ENCODE data around the gene NFIA.
"Not testable (repeated sequence)": the region's sequence is repeated elsewhere in the genome, so short reads cannot be mapped to it uniquely, and the experiment has no call there.

NFIA gene

GRCh38 chr1:61061601-61062000 lies 20.8 kb upstream of the NFIA start:
- not testable (repeated sequence) for DNase-seq

DNA sequence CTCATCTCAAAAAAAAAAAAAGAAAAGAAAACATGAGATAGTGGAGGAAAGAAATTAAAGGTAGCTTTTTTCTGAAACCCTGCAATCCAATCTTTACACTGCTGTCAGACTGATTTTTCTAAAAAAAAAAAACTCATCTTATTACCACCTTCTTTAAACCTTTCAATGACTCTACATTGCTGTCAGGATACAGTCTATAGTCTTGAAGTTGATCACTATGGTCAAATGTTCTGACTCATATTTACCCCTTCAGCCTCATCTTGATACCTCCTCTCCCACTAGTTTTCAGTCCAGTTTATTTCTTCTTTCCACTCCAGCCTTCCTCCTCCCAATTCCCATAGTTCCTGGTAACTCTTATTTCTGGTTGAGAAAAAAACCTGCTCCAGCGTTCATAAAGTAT lies 17.7 kb upstream of the NFIA start:
- DNase-seq: no peak

- DNase-seq: no peak
Observed at GRCh38 chr1:61067446-61068019, 14.8 kb upstream of the NFIA start.

DNA sequence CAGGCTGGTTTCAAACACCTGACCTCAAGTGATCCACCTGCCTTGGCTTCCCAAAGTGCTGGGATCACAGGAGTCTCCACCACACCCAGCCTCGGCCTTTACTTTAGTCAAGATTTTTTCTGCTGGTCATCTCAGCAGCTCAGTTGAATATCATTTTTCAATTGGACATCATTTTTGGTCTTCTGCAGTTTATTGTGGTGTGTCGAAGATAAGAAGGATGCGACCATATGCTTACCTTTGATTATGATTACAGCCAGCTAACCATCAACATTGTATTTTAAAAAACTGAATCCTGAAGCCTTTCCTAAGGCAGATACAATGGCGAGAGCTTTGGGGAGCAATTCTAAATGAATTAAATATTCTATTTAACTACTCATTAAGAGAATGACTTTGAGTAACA lies 12.3 kb upstream of the NFIA start:
- DNase-seq: no peak

GRCh38 chr1:61071205-61072130 lies 10.9 kb upstream of the NFIA start:
- DNase-seq: no peak

DNA sequence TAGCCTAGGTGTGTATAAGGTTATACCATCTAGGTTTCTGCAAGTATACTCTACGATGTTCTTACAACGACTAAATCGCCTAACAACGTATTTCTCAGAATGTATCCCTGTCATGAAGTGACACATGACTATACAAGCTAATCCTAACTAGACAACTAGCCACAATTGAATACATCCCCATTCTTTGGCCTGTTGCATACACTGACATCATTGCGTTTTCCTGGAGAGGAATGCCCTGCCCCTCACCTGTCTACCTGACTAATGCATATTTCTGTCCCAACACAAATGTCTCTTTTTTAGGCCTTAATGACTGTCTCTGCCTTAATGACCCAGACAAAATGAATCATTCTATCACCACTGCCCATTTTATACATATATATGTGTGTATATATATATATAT lies 8.5 kb upstream of the NFIA start:
- no peak for DNase-seq

GRCh38 chr1:61075833-61076232 lies 6.5 kb upstream of the NFIA start:
- not testable (repeated sequence) for DNase-seq

DNA sequence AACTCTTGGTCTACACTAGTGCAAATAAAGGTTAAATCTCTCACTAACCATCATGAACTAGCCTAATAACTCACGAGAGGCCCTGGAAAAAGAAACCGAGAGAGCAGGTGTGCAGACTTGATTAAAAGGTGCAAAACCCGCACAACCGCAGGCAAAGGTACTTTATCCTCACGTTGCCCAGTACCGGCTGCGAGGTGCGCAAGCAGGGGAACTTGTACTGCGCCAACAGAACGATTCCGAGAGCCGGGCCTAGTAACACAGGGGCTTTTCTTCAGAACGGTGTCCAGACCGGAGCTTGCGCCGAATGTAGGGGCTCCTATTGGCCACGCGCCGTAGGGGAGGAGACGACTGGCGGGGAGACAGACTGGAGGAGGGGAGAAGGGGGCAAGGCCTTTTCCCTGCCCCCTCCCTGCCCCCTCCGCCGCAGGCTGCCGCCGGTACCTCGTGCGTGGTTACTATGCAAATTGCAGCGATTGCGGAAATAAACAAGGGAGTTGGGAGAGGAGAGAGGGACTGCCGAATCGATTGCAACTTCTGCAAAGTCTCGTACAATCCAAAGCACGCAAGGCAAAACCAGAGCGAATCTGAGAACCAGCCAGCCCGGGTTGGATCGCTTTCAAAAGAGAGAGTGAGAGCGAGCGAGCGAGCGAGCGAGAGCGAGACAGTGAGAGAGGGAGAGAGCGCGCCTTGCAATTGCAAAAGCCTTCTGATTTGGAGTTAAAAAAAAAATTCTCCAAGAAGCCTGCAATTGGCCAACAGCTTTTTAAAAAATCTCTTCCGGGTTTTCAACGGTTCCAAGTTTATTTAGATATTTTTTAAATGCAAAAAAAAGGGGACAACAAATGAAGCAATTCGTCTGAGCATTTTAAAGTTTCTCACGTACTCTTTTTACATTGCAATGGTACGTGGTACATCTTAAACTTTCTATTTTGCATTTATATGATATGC lies 5.4 kb upstream of the NFIA start:
- peak; percentile 99 for DNase-seq

DNA sequence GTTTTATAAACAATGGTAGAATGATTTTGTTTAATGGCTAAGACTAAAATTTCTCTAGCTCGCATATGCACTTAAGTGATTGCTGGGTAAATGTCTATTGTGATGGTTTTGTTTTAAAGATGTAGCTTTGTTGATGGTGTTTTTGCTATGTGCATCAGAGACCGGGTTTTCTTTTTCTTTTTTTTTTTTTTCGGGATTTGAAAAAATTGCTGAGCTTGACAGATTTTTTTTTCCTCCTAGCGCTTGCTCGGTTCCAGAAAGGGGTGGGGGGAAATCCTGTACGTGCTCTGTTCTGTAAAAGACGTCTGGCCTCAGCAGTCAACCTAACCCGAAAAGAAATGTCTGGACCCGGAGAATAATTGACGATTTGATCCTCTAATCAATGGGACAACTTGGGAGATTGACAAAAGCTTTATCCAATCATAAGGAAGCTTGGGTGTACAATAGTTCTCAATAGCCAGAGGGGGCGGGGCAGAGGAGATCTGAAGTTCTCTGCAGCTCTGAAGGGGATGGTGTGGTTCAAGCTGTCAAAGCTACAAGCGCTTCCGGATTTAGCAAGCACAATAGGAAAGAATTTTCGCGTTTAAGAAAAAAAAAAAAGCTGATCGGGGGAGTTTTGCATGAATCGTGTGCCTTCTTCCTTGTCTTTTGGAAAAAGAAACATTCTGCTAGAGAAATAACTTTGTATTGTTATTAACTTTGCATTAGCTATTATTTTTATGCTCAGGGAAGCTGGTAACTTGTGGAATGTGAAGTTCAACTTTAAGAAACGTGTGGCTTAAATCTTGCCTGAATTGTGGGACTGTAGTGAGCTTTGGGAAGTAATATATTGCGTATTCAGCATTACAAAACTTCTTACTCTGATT lies 4.5 kb upstream of the NFIA start:
- DNase-seq: peak; percentile 100

DNA sequence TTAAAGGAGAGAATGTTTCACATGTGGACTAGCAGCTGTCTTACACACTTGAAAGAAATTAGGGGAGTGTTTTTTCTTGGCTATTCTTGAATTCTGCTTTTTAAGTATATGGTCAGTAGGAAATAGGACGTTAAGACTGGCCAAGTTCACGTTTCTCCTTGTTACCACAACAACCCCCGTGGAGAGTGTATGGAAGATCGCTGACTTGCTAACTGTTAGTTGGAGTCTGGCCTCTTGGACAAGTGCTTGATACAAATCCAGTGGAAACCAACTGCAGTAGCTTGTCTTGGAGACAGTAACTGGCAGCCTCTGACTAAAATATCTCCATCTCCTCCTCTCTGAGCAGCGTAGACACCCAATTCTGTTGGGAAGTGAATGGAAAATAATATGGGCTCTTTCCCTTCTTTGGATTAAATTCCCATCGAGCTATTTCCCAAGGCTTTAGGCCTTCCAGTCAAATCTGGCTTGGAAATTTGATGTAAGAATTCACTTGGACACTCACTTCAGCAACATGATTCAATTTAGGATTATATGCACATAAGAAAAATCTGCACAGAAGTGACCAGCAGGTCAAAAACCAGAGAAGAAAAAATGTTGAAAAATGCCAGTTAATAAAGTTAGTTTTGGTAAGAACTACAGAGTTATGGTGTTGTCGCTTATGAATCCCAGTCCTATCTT lies 3.6 kb upstream of the NFIA start:
- DNase-seq: no peak

GRCh38 chr1:61079296-61079897 lies 3.0 kb upstream of the NFIA start:
- DNase-seq: peak; percentile 58

DNA sequence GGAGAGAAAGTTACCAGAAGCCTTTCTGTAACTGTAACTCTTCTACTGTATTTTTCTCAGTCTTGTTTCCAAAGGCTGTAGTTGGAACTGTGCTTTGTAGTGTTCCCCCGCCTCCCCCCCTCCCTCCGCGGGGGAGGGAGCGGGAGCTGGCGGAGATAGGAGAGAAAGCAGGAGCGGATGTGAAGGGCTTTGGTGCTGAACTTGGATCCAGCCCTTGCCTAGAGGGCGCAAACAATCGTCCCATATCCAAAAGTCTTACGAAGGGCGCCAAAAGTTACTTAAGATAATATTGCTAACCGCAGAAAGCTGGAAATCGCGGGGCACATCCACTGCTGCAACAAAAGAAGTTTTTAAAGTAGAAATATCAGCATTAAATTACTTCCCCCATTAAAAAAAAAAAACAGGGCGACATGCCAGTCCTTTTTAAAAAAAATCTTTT lies 2.4 kb upstream of the NFIA start:
- DNase-seq: peak; percentile 86

GRCh38 chr1:61080413-61081143 lies 1.8 kb upstream of the NFIA start:
- no peak for DNase-seq

GRCh38 chr1:61081144-61081685 lies 1.1 kb upstream of the NFIA start:
- no peak for DNase-seq

- DNase-seq: peak; percentile 75
Observed at GRCh38 chr1:61081686-61082310, 563 bp upstream of the NFIA start.

DNA sequence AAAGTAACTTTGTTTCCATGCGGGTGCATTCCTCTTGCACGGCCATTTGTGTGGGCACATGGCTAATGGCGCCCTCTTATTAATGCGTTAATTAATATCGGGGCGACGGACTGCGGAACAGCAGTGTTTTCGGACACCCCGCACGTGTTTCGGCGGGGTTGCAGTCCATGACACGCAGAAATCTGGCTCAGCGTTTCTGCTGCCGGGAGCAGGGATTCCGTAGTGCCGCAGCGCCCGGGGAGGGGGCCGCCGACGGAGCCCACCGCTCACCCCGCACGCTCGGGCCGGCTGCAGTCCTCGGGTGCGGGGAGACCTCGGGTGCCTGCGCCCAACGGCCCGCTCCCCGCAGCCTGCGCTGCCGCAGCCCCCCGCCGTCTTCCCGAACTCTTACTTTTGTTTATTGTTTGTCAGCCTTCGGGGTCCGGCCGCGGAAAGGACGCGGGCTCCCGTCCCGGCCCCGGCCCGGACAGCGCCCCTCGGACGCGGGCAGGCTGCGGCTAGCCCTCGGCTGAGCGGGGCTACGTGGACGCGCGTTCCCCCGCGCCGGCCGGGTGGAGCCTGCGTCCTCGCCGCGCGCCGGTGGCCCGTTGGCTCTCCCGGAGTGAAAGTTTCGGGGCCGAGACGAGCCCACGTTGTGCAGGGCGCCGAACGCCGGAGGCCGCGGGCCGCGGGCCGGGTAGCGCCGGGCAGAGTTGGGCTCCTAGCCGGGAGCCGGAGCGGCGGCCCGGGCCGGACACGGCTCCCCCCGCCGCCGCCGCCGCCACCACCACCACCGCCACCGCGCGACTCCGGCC lies 849 bp downstream of the NFIA start:
- no peak for DNase-seq

DNA sequence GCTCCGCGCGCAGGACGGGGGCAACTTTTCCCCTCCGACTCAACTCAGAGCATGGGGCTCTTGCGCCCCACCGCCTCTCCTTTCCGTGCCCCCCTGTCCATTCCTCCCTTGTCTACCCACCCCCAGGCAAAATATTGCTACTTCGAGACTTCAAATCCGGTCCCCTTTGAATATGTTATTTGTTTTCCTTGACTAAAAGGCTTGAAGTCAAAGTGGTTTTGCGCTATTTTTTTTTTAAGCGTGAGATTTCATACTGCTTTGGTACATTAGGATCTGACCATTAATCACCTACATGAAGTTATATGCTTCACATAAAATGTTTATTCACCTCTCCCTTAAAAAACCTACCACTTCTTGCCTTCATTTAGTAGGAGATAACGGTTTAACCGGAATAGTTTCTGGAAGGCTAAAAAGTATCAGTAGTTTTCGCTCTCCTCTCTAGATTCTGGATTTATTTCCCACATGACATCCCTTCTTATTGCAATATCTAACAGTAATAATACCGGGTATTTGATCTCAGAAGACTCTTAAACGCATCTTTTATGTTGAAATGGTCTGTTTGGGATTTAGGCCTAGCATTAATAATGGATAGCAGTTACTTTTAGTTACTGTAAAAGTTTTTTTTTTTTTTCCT lies 1.6 kb downstream of the NFIA start:
- DNase-seq: no peak

- no peak for DNase-seq
Observed at GRCh38 chr1:61084491-61085031, 2.2 kb downstream of the NFIA start.
